Activated CD4-positive, CD25-positive, alpha-beta regulatory T cell (primary cell): ENCODE data around the gene SERPINE2.
A peak's percentile ranks its signal among the peaks of the same experiment; 100 is the strongest.
"Not testable (repeated sequence)": the region's sequence is repeated elsewhere in the genome, so short reads cannot be mapped to it uniquely, and the experiment has no call there.

Experiments used
- DNase-seq, 4 experiments: peaks; one replicate each; lab custom pipeline; 2025; lab: John Stamatoyannopoulos, UW

The SERPINE2 gene

GRCh38 chr2:223943561-223944008 lies 95.5 kb downstream of the SERPINE2 start:
- no peak for DNase-seq

- DNase-seq: no peak
Observed at GRCh38 chr2:223943135-223943534, 96.0 kb downstream of the SERPINE2 start.

GRCh38 chr2:223941579-223942277 lies 97.4 kb downstream of the SERPINE2 start:
- peak in 2 of 4 experiments; percentile 31 to 39 for DNase-seq

- not testable (repeated sequence) for DNase-seq
Observed at GRCh38 chr2:223939438-223939837, 99.6 kb downstream of the SERPINE2 start.

GRCh38 chr2:223937535-223937934 lies 101.6 kb downstream of the SERPINE2 start:
- DNase-seq: no peak

GRCh38 chr2:223936862-223937326 lies 102.2 kb downstream of the SERPINE2 start:
- DNase-seq: no peak

- no peak for DNase-seq
Observed at GRCh38 chr2:223935459-223936125, 103.5 kb downstream of the SERPINE2 start.

GRCh38 chr2:223934870-223935269 lies 104.2 kb downstream of the SERPINE2 start:
- no peak for DNase-seq

GRCh38 chr2:223932816-223933800 lies 106.0 kb downstream of the SERPINE2 start:
- DNase-seq: no peak

- no peak for DNase-seq
Observed at GRCh38 chr2:223930103-223930976, 108.7 kb downstream of the SERPINE2 start.

GRCh38 chr2:223929571-223930102 lies 109.4 kb downstream of the SERPINE2 start:
- no peak for DNase-seq

GRCh38 chr2:223928113-223929006 lies 110.7 kb downstream of the SERPINE2 start:
- no peak for DNase-seq

GRCh38 chr2:223925106-223925505 lies 114.0 kb downstream of the SERPINE2 start:
- DNase-seq: no peak
